ENCODE data around the gene PPDPF.

Gene PPDPF

GRCh38 chr20:63532449-63532971 lies 11.9 kb downstream of the PPDPF start:
- Histone ChIP-seq H3K4me3 (ENCODE audit: low read depth in 1 of 2, low read length in 2 of 2) (no peak overlapping the region), H3K4me1 (ENCODE audit: control insufficient read depth in 1 of 2, insufficient read depth in 2 of 2, low read length in 2 of 2) (peaks cover 25 to 31% of the 10 kb centered on the region in 2 donors), H3K9ac (ENCODE audit: low read depth in 1 of 2, low read length in 2 of 2) (no peak overlapping the region), H3K9me3 (ENCODE audit: control insufficient read depth in 1 of 2, low read length in 2 of 2) (no peaks in the 10 kb centered on the region), H3K27me3 (ENCODE audit: control insufficient read depth in 1 of 2, insufficient read depth in 2 of 2, low read length in 2 of 2) (peaks cover 0 to 31% of the 10 kb centered on the region in 2 donors), H3K27ac (ENCODE audit: low read depth, low read length) (no peak overlapping the region), H3K36me3 (ENCODE audit: control insufficient read depth in 1 of 2, insufficient read depth in 2 of 2, low read length in 2 of 2) (peaks cover 0 to 4% of the 10 kb centered on the region in 2 donors)

GRCh38 chr20:63533388-63533787 lies 12.8 kb downstream of the PPDPF start:
- Histone ChIP-seq H3K27me3 (ENCODE audit: control insufficient read depth in 1 of 2, insufficient read depth in 2 of 2, low read length in 2 of 2) (peaks cover 0 to 31% of the 10 kb centered on the region in 2 donors), H3K9ac (ENCODE audit: low read depth in 1 of 2, low read length in 2 of 2) (no peak overlapping the region), H3K4me1 (ENCODE audit: control insufficient read depth in 1 of 2, insufficient read depth in 2 of 2, low read length in 2 of 2) (peaks cover 25 to 33% of the 10 kb centered on the region in 2 donors), H3K9me3 (ENCODE audit: control insufficient read depth in 1 of 2, low read length in 2 of 2) (no peaks in the 10 kb centered on the region), H3K4me3 (ENCODE audit: low read depth in 1 of 2, low read length in 2 of 2) (no peak overlapping the region), H3K27ac (ENCODE audit: low read depth, low read length) (no peak overlapping the region), H3K36me3 (ENCODE audit: control insufficient read depth in 1 of 2, insufficient read depth in 2 of 2, low read length in 2 of 2) (peaks cover 0 to 4% of the 10 kb centered on the region in 2 donors)

GRCh38 chr20:63533871-63534393 lies 13.4 kb downstream of the PPDPF start:
- Histone ChIP-seq H3K27ac (ENCODE audit: low read depth, low read length) (peak overlapping the region; percentile 65), H3K9ac (ENCODE audit: low read depth in 1 of 2, low read length in 2 of 2) (peak overlapping the region; percentile 32 to 51), H3K9me3 (ENCODE audit: control insufficient read depth in 1 of 2, low read length in 2 of 2) (no peaks in the 10 kb centered on the region), H3K4me1 (ENCODE audit: control insufficient read depth in 1 of 2, insufficient read depth in 2 of 2, low read length in 2 of 2) (peaks cover 25 to 36% of the 10 kb centered on the region in 2 donors), H3K4me3 (ENCODE audit: low read depth in 1 of 2, low read length in 2 of 2) (peak overlapping the region in 1 of 2 donors; percentile 15), H3K27me3 (ENCODE audit: control insufficient read depth in 1 of 2, insufficient read depth in 2 of 2, low read length in 2 of 2) (peaks cover 0 to 29% of the 10 kb centered on the region in 2 donors), H3K36me3 (ENCODE audit: control insufficient read depth in 1 of 2, insufficient read depth in 2 of 2, low read length in 2 of 2) (peaks cover 0 to 4% of the 10 kb centered on the region in 2 donors)

GRCh38 chr20:63534427-63534830 lies 13.9 kb downstream of the PPDPF start:
- Histone ChIP-seq H3K27ac (ENCODE audit: low read depth, low read length) (peak overlapping the region; percentile 65), H3K4me3 (ENCODE audit: low read depth in 1 of 2, low read length in 2 of 2) (no peak overlapping the region), H3K4me1 (ENCODE audit: control insufficient read depth in 1 of 2, insufficient read depth in 2 of 2, low read length in 2 of 2) (peaks cover 25 to 38% of the 10 kb centered on the region in 2 donors), H3K27me3 (ENCODE audit: control insufficient read depth in 1 of 2, insufficient read depth in 2 of 2, low read length in 2 of 2) (peaks cover 0 to 24% of the 10 kb centered on the region in 2 donors), H3K9me3 (ENCODE audit: control insufficient read depth in 1 of 2, low read length in 2 of 2) (no peaks in the 10 kb centered on the region), H3K9ac (ENCODE audit: low read depth in 1 of 2, low read length in 2 of 2) (peak overlapping the region; percentile 32 to 51), H3K36me3 (ENCODE audit: control insufficient read depth in 1 of 2, insufficient read depth in 2 of 2, low read length in 2 of 2) (peaks cover 0 to 4% of the 10 kb centered on the region in 2 donors)

- peak overlapping the region; percentile 65 for H3K27ac ChIP-seq (ENCODE audit: low read depth, low read length)
- H3K27me3 ChIP-seq (ENCODE audit: control insufficient read depth in 1 of 2, insufficient read depth in 2 of 2, low read length in 2 of 2), result peaks cover 0 to 18% of the 10 kb centered on the region in 2 donors
- H3K9me3 ChIP-seq (ENCODE audit: control insufficient read depth in 1 of 2, low read length in 2 of 2), result no peaks in the 10 kb centered on the region
- peaks cover 0 to 4% of the 10 kb centered on the region in 2 donors for H3K36me3 ChIP-seq (ENCODE audit: control insufficient read depth in 1 of 2, insufficient read depth in 2 of 2, low read length in 2 of 2)
- peak overlapping the region; percentile 32 to 51 for H3K9ac ChIP-seq (ENCODE audit: low read depth in 1 of 2, low read length in 2 of 2)
- H3K4me3 ChIP-seq (ENCODE audit: low read depth in 1 of 2, low read length in 2 of 2), result peak overlapping the region; percentile 13 to 25
- H3K4me1 ChIP-seq (ENCODE audit: control insufficient read depth in 1 of 2, insufficient read depth in 2 of 2, low read length in 2 of 2), result peaks cover 25 to 38% of the 10 kb centered on the region in 2 donors
These were observed 14.5 kb downstream of the PPDPF start for GRCh38 chr20:63534831-63535651.

GRCh38 chr20:63536241-63536977 lies 15.8 kb downstream of the PPDPF start:
- Histone ChIP-seq H3K4me3 (ENCODE audit: low read depth in 1 of 2, low read length in 2 of 2) (peak overlapping the region; percentile 72 to 80), H3K9ac (ENCODE audit: low read depth in 1 of 2, low read length in 2 of 2) (peak overlapping the region; percentile 60 to 95), H3K36me3 (ENCODE audit: control insufficient read depth in 1 of 2, insufficient read depth in 2 of 2, low read length in 2 of 2) (peaks cover 0 to 4% of the 10 kb centered on the region in 2 donors), H3K27me3 (ENCODE audit: control insufficient read depth in 1 of 2, insufficient read depth in 2 of 2, low read length in 2 of 2) (peaks cover 0 to 13% of the 10 kb centered on the region in 2 donors), H3K4me1 (ENCODE audit: control insufficient read depth in 1 of 2, insufficient read depth in 2 of 2, low read length in 2 of 2) (peaks cover 25 to 37% of the 10 kb centered on the region in 2 donors), H3K27ac (ENCODE audit: low read depth, low read length) (peak overlapping the region; percentile 96), H3K9me3 (ENCODE audit: control insufficient read depth in 1 of 2, low read length in 2 of 2) (no peaks in the 10 kb centered on the region)

- H3K4me1 ChIP-seq (ENCODE audit: control insufficient read depth in 1 of 2, insufficient read depth in 2 of 2, low read length in 2 of 2), result peaks cover 18 to 31% of the 10 kb centered on the region in 2 donors
- peaks cover 0 to 2% of the 10 kb centered on the region in 2 donors for H3K36me3 ChIP-seq (ENCODE audit: control insufficient read depth in 1 of 2, insufficient read depth in 2 of 2, low read length in 2 of 2)
- peak within 1 kb of the TSS; percentile 96 for H3K27ac ChIP-seq (ENCODE audit: low read depth, low read length)
- peak within 1 kb of the TSS; percentile 72 to 80 for H3K4me3 ChIP-seq (ENCODE audit: low read depth in 1 of 2, low read length in 2 of 2)
- H3K9me3 ChIP-seq (ENCODE audit: control insufficient read depth in 1 of 2, low read length in 2 of 2), result no peaks in the 10 kb centered on the region
- peak within 1 kb of the TSS; percentile 60 to 95 for H3K9ac ChIP-seq (ENCODE audit: low read depth in 1 of 2, low read length in 2 of 2)
- H3K27me3 ChIP-seq (ENCODE audit: control insufficient read depth in 1 of 2, insufficient read depth in 2 of 2, low read length in 2 of 2), result peaks cover 0 to 11% of the 10 kb centered on the region in 2 donors
These were observed 16.5 kb downstream of the PPDPF start, which contains the start of gene PTK6 for GRCh38 chr20:63536997-63537524. Gene PTK6, minus strand, starts transcription at chr20:63537376. Its CDS starts 62 bp downstream, at chr20:63537314.

- H3K9ac ChIP-seq (ENCODE audit: low read depth in 1 of 2, low read length in 2 of 2), result peak overlapping the region; percentile 60 to 95
- H3K27ac ChIP-seq (ENCODE audit: low read depth, low read length), result peak overlapping the region; percentile 96
- peak overlapping the region; percentile 72 to 80 for H3K4me3 ChIP-seq (ENCODE audit: low read depth in 1 of 2, low read length in 2 of 2)
- H3K9me3 ChIP-seq (ENCODE audit: control insufficient read depth in 1 of 2, low read length in 2 of 2), result no peaks in the 10 kb centered on the region
- H3K4me1 ChIP-seq (ENCODE audit: control insufficient read depth in 1 of 2, insufficient read depth in 2 of 2, low read length in 2 of 2), result peaks cover 18 to 29% of the 10 kb centered on the region in 2 donors
- H3K36me3 ChIP-seq (ENCODE audit: control insufficient read depth in 1 of 2, insufficient read depth in 2 of 2, low read length in 2 of 2), result no peaks in the 10 kb centered on the region
- H3K27me3 ChIP-seq (ENCODE audit: control insufficient read depth in 1 of 2, insufficient read depth in 2 of 2, low read length in 2 of 2), result peaks cover 0 to 7% of the 10 kb centered on the region in 2 donors
These were observed 17.1 kb downstream of the PPDPF start for GRCh38 chr20:63537525-63538203.

Measured in duodenal mucosa (tissue), 2 donors.